H1 (cell line): ENCODE data around the gene MCF2L2. TPM values are rescaled to one million over a fixed set of nuclear protein-coding genes. Genes with fewer than 3 reads are reported as not detected.

Experiments used
- CTCF ChIA-PET: fragments of 300-600 bp; sonication (Branson Sonifier 250); formaldehyde crosslinking; loops from one replicate; lab custom pipeline; 2021; ENCODE audit not compliant: partially characterized antibody; lab: Charles Lee
- POLR2A ChIA-PET: fragments of 300-600 bp; sonication (Branson Sonifier 250); formaldehyde crosslinking; loops from one replicate; lab custom pipeline; 2021; ENCODE audit warnings: inconsistent platforms; ENCODE audit not compliant: partially characterized antibody; lab: Charles Lee
- DNase-seq, 2 experiments: peaks; one replicate each; pipeline versions ENCODE4 v3.0.0 to v3.0.0-alpha.2; 2010 to 2022; ENCODE audit warnings: low spot score in 2 of 2, low read depth in 1 of 2, mixed read lengths in 1 of 2
- FAIRE-seq: peaks from 2 replicates; lab custom pipeline; 2011; peaks lifted over from hg19 to GRCh38; lab: Jason Lieb, UNC
- H2AFZ ChIP-seq: 2 replicates; pipeline ENCODE4 v1.8.1; 2012; ENCODE audit warnings: low read length, inconsistent platforms
- H2AK5ac ChIP-seq: 2 replicates; pipeline ENCODE4 v1.6.1; 2013; ENCODE audit warnings: low read depth, low read length
- H2BK120ac ChIP-seq: replicated peaks from 2 replicates; pipeline ENCODE3; 2013; ENCODE audit warnings: low read depth, low read length, inconsistent platforms
- H2BK12ac ChIP-seq: 2 replicates; pipeline ENCODE4 v1.6.1; 2013; ENCODE audit warnings: low read depth, low read length
- H2BK15ac ChIP-seq: 2 replicates; pipeline ENCODE4 v1.6.1; 2013; ENCODE audit warnings: low read length
- H2BK20ac ChIP-seq: 2 replicates; pipeline ENCODE4 v1.6.1; 2013; ENCODE audit warnings: low read length
- H2BK5ac ChIP-seq: 2 replicates; pipeline ENCODE4 v1.6.1; 2013; ENCODE audit warnings: low read depth, low read length
- H3K14ac ChIP-seq: 2 replicates; pipeline ENCODE4 v1.6.1; 2013; ENCODE audit warnings: inconsistent platforms; ENCODE audit not compliant: insufficient read length
- H3K18ac ChIP-seq: 2 replicates; pipeline ENCODE4 v1.6.1; 2013; ENCODE audit warnings: low read length; ENCODE audit errors: extremely low read depth
- H3K23ac ChIP-seq: 2 replicates; pipeline ENCODE4 v1.6.1; 2013; ENCODE audit warnings: inconsistent platforms; ENCODE audit not compliant: insufficient read length
- H3K23me2 ChIP-seq: 2 replicates; pipeline ENCODE4 v1.6.1; 2013; ENCODE audit warnings: low read depth, low read length
- H3K27ac ChIP-seq: 2 replicates; pipeline ENCODE4 v1.6.1; 2011; ENCODE audit warnings: low read depth, low read length, inconsistent platforms
- H3K27me3 ChIP-seq, 4 experiments: replicated peaks in 1 of 4; 1 replicate in 1 of 4; 2 replicates in 3 of 4; pipeline versions ENCODE4 v1.6.1 to v1.8.1; 2011 to 2013; ENCODE audit warnings: low read length in 3 of 4, mild to moderate bottlenecking in 3 of 4, inconsistent platforms in 2 of 4, mixed read lengths in 2 of 4, moderate library complexity in 1 of 4; ENCODE audit not compliant: control insufficient read depth in 3 of 4, insufficient read depth in 3 of 4; ENCODE audit errors: extremely low read depth in 1 of 4
- H3K36me3 ChIP-seq, 4 experiments: 2 replicates each; pipeline versions ENCODE4 v1.6.1 to v1.8.1; 2011 to 2013; ENCODE audit warnings: mild to moderate bottlenecking in 4 of 4, low read length in 3 of 4, moderate library complexity in 2 of 4, control low read depth in 1 of 4, inconsistent platforms in 1 of 4; ENCODE audit not compliant: insufficient read depth in 4 of 4, control insufficient read depth in 2 of 4
- H3K4ac ChIP-seq: replicated peaks from 2 replicates; pipeline ENCODE3; 2013; ENCODE audit warnings: low read length, low read depth, mixed read lengths, inconsistent platforms; ENCODE audit not compliant: insufficient read length
- H3K4me1 ChIP-seq, 4 experiments: replicated peaks in 1 of 4; 1 replicate in 1 of 4; 2 replicates in 3 of 4; pipeline versions ENCODE4 v1.6.1 to v1.8.1; 2011 to 2013; ENCODE audit warnings: low read length in 3 of 4, inconsistent platforms in 2 of 4, mixed read lengths in 1 of 4; ENCODE audit not compliant: insufficient read depth in 4 of 4, control insufficient read depth in 3 of 4
- H3K4me2 ChIP-seq, 2 experiments: 2 replicates each; pipeline versions ENCODE4 v1.6.1 to v1.8.1; 2011 to 2013; ENCODE audit warnings: low read depth in 2 of 2, low read length in 2 of 2, control low read depth in 1 of 2, inconsistent platforms in 1 of 2, mild to moderate bottlenecking in 1 of 2; ENCODE audit not compliant: insufficient read depth in 1 of 2
- H3K4me3 ChIP-seq, 4 experiments: fragments of 200-600, 300-600 bp in 1 of 4; sonication (generic), shearing (Covaris generic), sonication (Bioruptor Twin) in 1 of 4; 2 replicates each; pipeline versions ENCODE4 v1.5.1 to v1.8.1; 2011 to 2016; ENCODE audit warnings: low read length in 4 of 4, low read depth in 3 of 4, control low read depth in 2 of 4, inconsistent platforms in 2 of 4, mild to moderate bottlenecking in 2 of 4, mixed read lengths in 1 of 4, moderate library complexity in 1 of 4; ENCODE audit not compliant: insufficient read depth in 2 of 4; ENCODE audit errors: extremely low read depth in 1 of 4
- H3K56ac ChIP-seq: replicated peaks from 2 replicates; pipeline ENCODE3; 2013; ENCODE audit warnings: low read depth, mild to moderate bottlenecking, mixed read lengths, low read length, inconsistent platforms; ENCODE audit not compliant: insufficient read length
- H3K79me1 ChIP-seq: 2 replicates; pipeline ENCODE4 v1.6.1; 2013; ENCODE audit warnings: low read depth, low read length, control low read depth
- H3K79me2 ChIP-seq, 2 experiments: 2 replicates each; pipeline versions ENCODE4 v1.6.1 to v1.8.1; 2012 to 2013; ENCODE audit warnings: low read length in 2 of 2, mild to moderate bottlenecking in 2 of 2, inconsistent platforms in 1 of 2; ENCODE audit not compliant: insufficient read depth in 2 of 2, control insufficient read depth in 1 of 2
- H3K9ac ChIP-seq, 4 experiments: replicated peaks in 1 of 4; 1 replicate in 1 of 4; 2 replicates in 3 of 4; pipeline versions ENCODE4 v1.6.1 to v1.8.1; 2011 to 2013; ENCODE audit warnings: low read depth in 3 of 4, low read length in 3 of 4, control low read depth in 2 of 4, mild to moderate bottlenecking in 2 of 4, moderate library complexity in 2 of 4, inconsistent platforms in 1 of 4; ENCODE audit errors: extremely low read depth in 1 of 4
- H3K9me3 ChIP-seq, 2 experiments: 2 replicates each; pipeline versions ENCODE4 v1.6.1 to v1.8.1; 2012 to 2013; ENCODE audit warnings: mild to moderate bottlenecking in 2 of 2, moderate library complexity in 2 of 2, control low read depth in 1 of 2, inconsistent platforms in 1 of 2, low read depth in 1 of 2, low read length in 1 of 2, mixed read lengths in 1 of 2; ENCODE audit not compliant: insufficient read depth in 2 of 2
- H4K20me1 ChIP-seq, 2 experiments: replicated peaks in 1 of 2; 2 replicates each; pipeline versions ENCODE3 to v1.8.1; 2011 to 2013; ENCODE audit warnings: inconsistent platforms in 2 of 2, low read length in 2 of 2, mild to moderate bottlenecking in 1 of 2; ENCODE audit not compliant: insufficient read depth in 2 of 2, control insufficient read depth in 1 of 2
- H4K5ac ChIP-seq: 2 replicates; pipeline ENCODE4 v1.6.1; 2013; ENCODE audit warnings: low read length, low read depth, mixed read lengths, inconsistent platforms; ENCODE audit not compliant: insufficient read length
- H4K8ac ChIP-seq: 2 replicates; pipeline ENCODE4 v1.8.0; 2013; ENCODE audit warnings: mild to moderate bottlenecking, moderate library complexity, low read length, inconsistent platforms; ENCODE audit not compliant: insufficient read depth; ENCODE audit errors: extremely low read depth
- H4K91ac ChIP-seq: replicated peaks from 2 replicates; pipeline ENCODE3; 2013; ENCODE audit warnings: low read length, mixed read lengths, inconsistent platforms; ENCODE audit not compliant: insufficient read length
- CHD1 ChIP-seq: IDR thresholded peaks from 2 replicates; pipeline ENCODE4 v1.6.1; 2012; ENCODE audit warnings: low read depth, low read length, improper control_type of control experiment
- CREB1 ChIP-seq: IDR thresholded peaks from 2 replicates; pipeline ENCODE4 v1.6.1; 2012; ENCODE audit warnings: inconsistent platforms
- CTBP2 ChIP-seq: IDR thresholded peaks from 2 replicates; pipeline ENCODE4 v1.7.0; 2011; ENCODE audit warnings: borderline replicate concordance, mild to moderate bottlenecking, moderate library complexity, mixed read lengths, low read length; ENCODE audit not compliant: insufficient read depth, insufficient read length
- EZH2 ChIP-seq: fragments of 200-600 bp; sonication (generic); IDR thresholded peaks from 2 replicates; pipeline ENCODE4 v1.7.1; 2012; ENCODE audit warnings: low read depth, mild to moderate bottlenecking, moderate library complexity, low read length, inconsistent platforms; ENCODE audit not compliant: severe bottlenecking
- KDM1A ChIP-seq: fragments of 200-600, 300-600 bp; sonication (generic); IDR thresholded peaks from 2 replicates; pipeline ENCODE4 v1.7.1; 2016; ENCODE audit warnings: mild to moderate bottlenecking, low read length, borderline replicate concordance
- RNF2 ChIP-seq: fragments of 200-900, 300-1000 bp; sonication (generic); IDR thresholded peaks from 2 replicates; pipeline ENCODE4 v1.7.1; 2016; ENCODE audit warnings: borderline replicate concordance, low read depth, mild to moderate bottlenecking, antibody characterized with exemption, low read length; ENCODE audit not compliant: poor library complexity, severe bottlenecking; ENCODE audit errors: missing control alignments
- SAP30 ChIP-seq: fragments of 300-600 bp; sonication (generic); IDR thresholded peaks from 2 replicates; pipeline ENCODE4 v1.7.1; 2012; ENCODE audit warnings: low read length, moderate library complexity, mild to moderate bottlenecking, inconsistent platforms; ENCODE audit not compliant: insufficient read depth, insufficient replicate concordance
- SP2 ChIP-seq: IDR thresholded peaks from 2 replicates; pipeline ENCODE4 v1.6.1; 2012; ENCODE audit warnings: mild to moderate bottlenecking, low read length, inconsistent platforms
- TBP ChIP-seq: IDR thresholded peaks from 2 replicates; pipeline ENCODE4 v1.6.1; 2011; ENCODE audit warnings: low read depth, low read length, improper control_type of control experiment
- ZNF274 ChIP-seq: IDR thresholded peaks from 2 replicates; pipeline ENCODE4 v1.7.0; 2012; ENCODE audit warnings: low read length, borderline replicate concordance; ENCODE audit errors: extremely low read depth
- WGBS, 2 experiments: shearing (Covaris generic) in 1 of 2; methylation state at CpG; one replicate each; pipeline versions ENCODE4 v1.1.6 to v1.1.7; 2013 to 2015; ENCODE audit warnings: low lambda C conversion rate in 2 of 2, mixed read lengths in 2 of 2, inconsistent platforms in 1 of 2, low coverage in 1 of 2, missing lambda C conversion rate in 1 of 2; ENCODE audit not compliant: insufficient replicate concordance in 2 of 2, insufficient coverage in 1 of 2, insufficient read length in 1 of 2; ENCODE audit errors: extremely low coverage in 1 of 2, missing lambda C conversion rate in 1 of 2; 5-methylcytosine and 5-hydroxymethylcytosine counted together
- polyA plus RNA-seq, 7 experiments: library from polyadenylated mRNA; depleted of rRNA in 3 of 7; stranded (reverse) in 5 of 7; unstranded in 2 of 7; fragments of >200 nt in 5 of 7; fragments of 200-250 nt in 2 of 7; gene quantifications; 1 replicate in 5 of 7; 2 replicates in 1 of 7; 4 replicates in 1 of 7; pipeline versions ENCODE4 v1.2.1 to v1.2.3, GENCODE V29; 2011 to 2013; ENCODE audit warnings: missing spikeins in 2 of 7, mixed read lengths in 2 of 7
- total RNA-seq: library from RNA; stranded (reverse); fragmentation: NEBNext Ultra II Directional; extraction: Animal tissue kit (Norgen Biotek cat#: 25700); gene quantifications from 2 replicates; pipeline ENCODE4 v1.2.1, GENCODE V29; 2021
- TF ChIP-seq, protein P1 (sequence below): IDR thresholded peaks from 2 replicates; pipeline ENCODE4 v1.6.1; 2011; ENCODE audit warnings: low read length, improper control_type of control experiment
- TF ChIP-seq, protein P2 (sequence below): IDR thresholded peaks from 2 replicates; pipeline ENCODE4 v1.6.1; 2012; ENCODE audit warnings: inconsistent platforms

MCF2L2 gene
- total and polyA plus RNA-seq, 2 of the 8 experiments (the other 6 are each of a cell fraction or from before 2014, with no cell fraction given) = 4.1 to 13.7 TPM

DNA sequence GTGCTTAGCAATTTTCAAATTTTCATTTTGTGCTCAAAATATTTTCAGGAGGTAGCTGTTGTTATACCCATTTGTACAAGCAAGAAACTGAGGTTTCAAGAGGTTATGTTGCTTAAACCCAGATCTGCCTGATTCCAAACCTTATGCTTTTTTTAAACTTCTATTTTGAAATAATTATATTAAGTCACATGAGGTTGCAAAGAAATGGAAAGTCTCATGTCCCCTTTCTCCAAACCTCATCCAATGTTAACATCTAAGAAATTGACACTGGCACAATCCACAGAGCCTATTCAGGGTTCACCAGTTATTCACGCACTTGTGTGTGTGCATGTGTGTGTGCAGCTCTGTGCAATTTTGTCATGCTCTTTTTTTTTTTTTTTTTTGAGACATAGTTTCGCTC, 140.3 kb downstream of the MCF2L2 start:
- Histone ChIP-seq H2BK5ac (no peak overlapping the region), H3K4me2 (no peak overlapping the region), H3K79me2 (no peaks in the 10 kb centered on the region), H4K20me1 (no peaks in the 10 kb centered on the region), H3K4me3 (no peak overlapping the region), H3K36me3 (peaks cover 0 to 3% (median 0%) of the 10 kb centered on the region in 4 experiments; a peak in 2 of 8 replicates), H2AK5ac (no peak overlapping the region), H3K79me1 (no peaks in the 10 kb centered on the region), H3K14ac (no peak overlapping the region), H3K9ac (no peak overlapping the region), H3K23ac (no peak overlapping the region), H2BK12ac (no peak overlapping the region), H3K18ac (no peak overlapping the region), H3K4ac (no peak overlapping the region), H2AFZ (no peak overlapping the region), H3K9me3 (no peaks in the 10 kb centered on the region), H3K56ac (no peak overlapping the region), H2BK15ac (no peak overlapping the region), H3K27ac (no peak overlapping the region), H3K27me3 (no peaks in the 10 kb centered on the region), H3K23me2 (no peaks in the 10 kb centered on the region), H4K5ac (no peak overlapping the region), H2BK120ac (no peak overlapping the region), H3K4me1 (no peaks in the 10 kb centered on the region), H2BK20ac (no peak overlapping the region), H4K8ac (no peak overlapping the region), H4K91ac (no peak overlapping the region)
- FAIRE-seq = no peak
- POLR2A ChIA-PET = interaction anchor here (0.6 kb wide), 2 partner anchors 12 to 234 kb away, joined by 3 read pairs; no protein-coding TSS in a partner anchor
- CTCF ChIA-PET = no interaction called here
- 100% methylated on average over 1 of the region's 2 CpGs; no CpG with 5 or more reads in 1 of the 2 experiments for WGBS, 2 experiments
- DNase-seq = no peak
- TF ChIP-seq, protein P1, sequence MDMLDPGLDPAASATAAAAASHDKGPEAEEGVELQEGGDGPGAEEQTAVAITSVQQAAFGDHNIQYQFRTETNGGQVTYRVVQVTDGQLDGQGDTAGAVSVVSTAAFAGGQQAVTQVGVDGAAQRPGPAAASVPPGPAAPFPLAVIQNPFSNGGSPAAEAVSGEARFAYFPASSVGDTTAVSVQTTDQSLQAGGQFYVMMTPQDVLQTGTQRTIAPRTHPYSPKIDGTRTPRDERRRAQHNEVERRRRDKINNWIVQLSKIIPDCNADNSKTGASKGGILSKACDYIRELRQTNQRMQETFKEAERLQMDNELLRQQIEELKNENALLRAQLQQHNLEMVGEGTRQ = no peak
- no peak for TF ChIP-seq CHD1
- TF ChIP-seq EZH2 = no peak
- no peak for TF ChIP-seq ZNF274
- TF ChIP-seq KDM1A = no peak
- no peak for TF ChIP-seq CREB1
- no peak for TF ChIP-seq SP2
- no peak for TF ChIP-seq CTBP2
- no peak for TF ChIP-seq TBP
- no peak for TF ChIP-seq RNF2
- TF ChIP-seq, protein P2, sequence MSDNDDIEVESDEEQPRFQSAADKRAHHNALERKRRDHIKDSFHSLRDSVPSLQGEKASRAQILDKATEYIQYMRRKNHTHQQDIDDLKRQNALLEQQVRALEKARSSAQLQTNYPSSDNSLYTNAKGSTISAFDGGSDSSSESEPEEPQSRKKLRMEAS = no peak
- no peak for TF ChIP-seq SAP30
